Esophagus muscularis mucosa (tissue), 4 donors: Measurements from ENCODE around the gene GPATCH11. TPM values are rescaled to one million over a fixed set of nuclear protein-coding genes. Genes with fewer than 3 reads are reported as not detected.

Experiments used
- DNase-seq: peaks from one replicate; pipeline ENCODE4 v3.0.0-alpha.2; 2017; ENCODE audit errors: extremely low spot score
- H3K27ac ChIP-seq, 4 donors: fragments of 200-600 bp; sonication (generic); replicated peaks in 1 of 4; 1 replicate in 3 of 4; 2 replicates in 1 of 4; pipeline ENCODE4 v1.5.1; 2016 to 2019; ENCODE audit warnings: mild to moderate bottlenecking in 1 of 4
- H3K27me3 ChIP-seq, 4 donors: fragments of 200-600 bp; sonication (generic); one replicate each; pipeline versions ENCODE4 v1.5.1 to v1.6.0; 2016 to 2019
- H3K36me3 ChIP-seq, 4 donors: fragments of 200-600 bp; sonication (generic); one replicate each; pipeline ENCODE4 v1.5.1; 2016 to 2019
- H3K4me1 ChIP-seq, 4 donors: fragments of 200-600 bp; sonication (generic); one replicate each; pipeline ENCODE4 v1.5.1; 2016 to 2019
- H3K4me3 ChIP-seq, 4 donors: fragments of 200-600 bp; sonication (generic); 1 replicate in 2 of 4; 2 replicates in 2 of 4; pipeline ENCODE4 v1.5.1; 2016 to 2019; ENCODE audit warnings: mild to moderate bottlenecking in 4 of 4, moderate library complexity in 1 of 4
- H3K9me3 ChIP-seq, 4 donors: fragments of 200-600 bp; sonication (generic); 1 replicate in 3 of 4; 2 replicates in 1 of 4; pipeline ENCODE4 v1.5.1; 2016 to 2019
- CTCF ChIP-seq, 3 experiments: fragments of 200-600 bp in 2 of 3; fragments of 450-650 bp in 1 of 3; sonication (generic) in 2 of 3; IDR thresholded peaks; one replicate each; pipeline ENCODE4 v1.5.1; 2017 to 2019; ENCODE audit warnings: antibody characterized with exemption in 3 of 3, mild to moderate bottlenecking in 2 of 3, moderate library complexity in 1 of 3
- EP300 ChIP-seq: sonication (generic); formaldehyde crosslinking; IDR thresholded peaks from one replicate; pipeline ENCODE4 v1.6.1; 2017; ENCODE audit warnings: antibody characterized with exemption
- POLR2A ChIP-seq: fragments of 450-650 bp; IDR thresholded peaks from one replicate; pipeline ENCODE4 v1.6.1; 2017; ENCODE audit warnings: antibody characterized with exemption, moderate library complexity, mild to moderate bottlenecking, low read depth
- POLR2AphosphoS5 ChIP-seq, 2 donors: sonication (generic); formaldehyde crosslinking; IDR thresholded peaks; one replicate each; pipeline ENCODE4 v1.6.1; 2017; ENCODE audit warnings: antibody characterized with exemption in 2 of 2
- WGBS: methylation state at CpG from one replicate; pipeline ENCODE4 v1.1.5; 2018; 5-methylcytosine and 5-hydroxymethylcytosine counted together
- intact Hi-C: fragments of 100-400 bp; cut with DNase I; formaldehyde crosslinking; loops from one replicate; pipeline ENCODE4 v1.15.1; 2023
- total RNA-seq, 4 donors: library from RNA; depleted of rRNA; stranded (reverse); fragments of >200 nt; gene quantifications; one replicate each; pipeline versions ENCODE4 v1.1.0 to v1.2.1, GENCODE V29; 2016

The GPATCH11 gene
- total RNA-seq, 4 donors from 2014 or later = 5.0 to 10.8 (median 6.5) TPM

DNA sequence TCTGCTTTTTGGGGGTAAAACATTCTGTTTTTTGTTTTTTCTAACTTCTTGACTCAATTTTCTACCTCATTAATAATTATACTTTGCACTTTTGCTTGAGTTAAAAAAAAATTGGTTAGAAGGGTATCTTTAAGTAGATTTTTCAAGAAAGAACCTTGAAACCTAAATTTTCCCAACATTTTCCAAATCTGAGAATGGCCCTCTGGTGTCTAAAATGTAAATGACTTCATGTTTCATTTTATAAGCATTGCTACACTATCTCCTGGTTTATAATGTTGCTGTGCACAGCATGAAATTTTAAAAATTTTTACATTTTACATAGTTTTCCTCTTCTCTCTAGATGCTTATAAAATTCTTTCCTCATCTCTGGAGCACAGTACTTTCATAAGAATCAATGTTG is 58.2 kb downstream of the GPATCH11 start:
- intact Hi-C loops = no loop called here
- peaks cover 49 to 98% (median 81%) of the 10 kb centered on the region in 4 donors for H3K36me3 ChIP-seq

DNA sequence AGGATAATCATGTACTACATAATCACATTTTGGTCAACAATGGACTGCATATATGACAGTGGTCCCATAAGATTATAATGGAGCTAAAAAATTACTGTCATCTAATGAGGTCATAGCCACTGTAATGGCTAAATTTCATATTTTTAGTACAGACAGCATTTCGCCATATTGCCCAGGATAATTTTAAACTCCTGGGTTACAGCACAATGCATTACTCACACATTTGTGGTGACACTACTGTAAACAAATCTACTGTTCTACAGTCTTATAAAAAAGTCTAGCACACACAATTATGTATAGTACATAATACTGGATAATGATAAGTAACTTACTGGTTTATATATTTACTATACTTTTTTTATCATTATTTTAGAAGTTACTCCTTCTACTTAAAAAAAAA is 59.7 kb downstream of the GPATCH11 start:
- Histone ChIP-seq H3K27me3 (no peaks in the 10 kb centered on the region), H3K4me1 (no peaks in the 10 kb centered on the region), H3K36me3 (peaks cover 42 to 98% (median 81%) of the 10 kb centered on the region in 4 donors), H3K4me3 (no peak overlapping the region), H3K9me3 (no peaks in the 10 kb centered on the region), H3K27ac (no peak overlapping the region)
- whole genome bisulfite sequencing = 86% methylated on average over 1 of the region's 1 CpG
- intact Hi-C loops = no loop called here
- DNase-seq = no peak
- TF ChIP-seq CTCF (IDR thresholded peaks at IDR 0.05) = no peak
- no peak for TF ChIP-seq POLR2AphosphoS5 (IDR thresholded peaks at IDR 0.05)
- no peak for TF ChIP-seq POLR2A
- no peak for TF ChIP-seq EP300

More for the DNA sequence above, 58.2 kb downstream of the GPATCH11 start:
- TF ChIP-seq CTCF (IDR thresholded peaks at IDR 0.05) (no peak), POLR2A (no peak), POLR2AphosphoS5 (IDR thresholded peaks at IDR 0.05) (no peak), EP300 (no peak)
- no peak for DNase-seq
- no peaks in the 10 kb centered on the region for H3K27me3 ChIP-seq
- no peak overlapping the region for H3K27ac ChIP-seq
- no peaks in the 10 kb centered on the region for H3K9me3 ChIP-seq
- H3K4me3 ChIP-seq = no peak overlapping the region
- H3K4me1 ChIP-seq = no peaks in the 10 kb centered on the region

DNA sequence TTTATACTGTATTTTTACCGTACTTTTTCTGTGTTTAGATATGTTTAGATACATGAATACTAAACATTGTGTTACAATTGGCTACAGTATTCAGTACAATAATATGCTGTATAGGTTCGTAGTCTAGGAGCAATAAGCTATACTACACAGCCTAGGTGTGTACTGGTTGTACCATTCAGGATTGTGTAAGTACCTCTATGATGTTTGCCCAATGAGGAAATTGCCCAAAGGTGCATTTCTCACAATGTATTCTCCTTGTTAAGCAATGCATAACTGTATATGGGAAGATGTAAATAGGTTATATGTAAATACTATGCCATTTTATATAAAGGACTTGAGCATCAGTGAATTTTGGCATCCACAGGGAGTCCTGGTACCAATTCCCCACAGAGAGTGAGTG is 61.7 kb downstream of the GPATCH11 start:
- no peaks in the 10 kb centered on the region for H3K27me3 ChIP-seq
- DNase-seq = no peak
- intact Hi-C loops = no loop called here
- peaks cover 0 to 14% (median 4%) of the 10 kb centered on the region in 4 donors for H3K4me1 ChIP-seq
- H3K27ac ChIP-seq = no peak overlapping the region
- H3K36me3 ChIP-seq = peaks cover 33 to 78% (median 66%) of the 10 kb centered on the region in 4 donors
- no peak overlapping the region for H3K4me3 ChIP-seq
- no peaks in the 10 kb centered on the region for H3K9me3 ChIP-seq
- WGBS = 92% methylated on average over 2 of the region's 2 CpGs
- TF ChIP-seq EP300 = no peak
- TF ChIP-seq POLR2A = no peak
- TF ChIP-seq POLR2AphosphoS5 (IDR thresholded peaks at IDR 0.05) = no peak
- no peak for TF ChIP-seq CTCF (IDR thresholded peaks at IDR 0.05)

- no peak overlapping the region for H3K27ac ChIP-seq
- no peaks in the 10 kb centered on the region for H3K27me3 ChIP-seq
- peaks cover 0 to 14% (median 12%) of the 10 kb centered on the region in 4 donors for H3K4me1 ChIP-seq
- 95% methylated on average over 7 of the region's 7 CpGs for WGBS
- H3K4me3 ChIP-seq = no peak overlapping the region
- TF ChIP-seq POLR2A (no peak), EP300 (no peak), POLR2AphosphoS5 (IDR thresholded peaks at IDR 0.05) (no peak)
- H3K9me3 ChIP-seq = no peaks in the 10 kb centered on the region
- intact Hi-C loops = no loop called here
- DNase-seq = no peak
- peaks cover 25 to 69% (median 54%) of the 10 kb centered on the region in 4 donors for H3K36me3 ChIP-seq
These were observed 64.0 kb downstream of the GPATCH11 start for GRCh38 chr2:37148325-37148724.

Other genes starting within 250 kb of the GPATCH11 start
- gene STRN, start 118.0 kb upstream of the GPATCH11 start, total RNA-seq = 10 to 100 TPM; 17.6 to 21.8 (median 20.0) TPM
- gene HEATR5B, start 146 bp upstream of the GPATCH11 start, total RNA-seq = 10 to 100 TPM; 14.6 to 21.2 (median 16.7) TPM
- 10 to 100 TPM; 23.7 to 28.4 (median 27.8) TPM for gene EIF2AK2, start 72.5 kb downstream of the GPATCH11 start, total RNA-seq
- gene SULT6B1, start 104.2 kb downstream of the GPATCH11 start, total RNA-seq = not detected
- 10 to 100 TPM; 25.2 to 31.6 (median 28.2) TPM for gene CEBPZOS, start 112.0 kb downstream of the GPATCH11 start, total RNA-seq
- 10 to 100 TPM; 22.4 to 34.5 (median 30.0) TPM for gene CEBPZ, start 147.1 kb downstream of the GPATCH11 start, total RNA-seq
- 10 to 100 TPM; 12.3 to 16.3 (median 13.4) TPM for gene NDUFAF7, start 147.1 kb downstream of the GPATCH11 start, total RNA-seq
- gene PRKD3, start 240.3 kb downstream of the GPATCH11 start, total RNA-seq = 10 to 100 TPM; 31.8 to 47.3 (median 36.3) TPM